ENCODE measurements around the gene OAS3.
A peak's percentile ranks its signal among the peaks of the same experiment; 100 is the strongest.

The OAS3 gene

DNA sequence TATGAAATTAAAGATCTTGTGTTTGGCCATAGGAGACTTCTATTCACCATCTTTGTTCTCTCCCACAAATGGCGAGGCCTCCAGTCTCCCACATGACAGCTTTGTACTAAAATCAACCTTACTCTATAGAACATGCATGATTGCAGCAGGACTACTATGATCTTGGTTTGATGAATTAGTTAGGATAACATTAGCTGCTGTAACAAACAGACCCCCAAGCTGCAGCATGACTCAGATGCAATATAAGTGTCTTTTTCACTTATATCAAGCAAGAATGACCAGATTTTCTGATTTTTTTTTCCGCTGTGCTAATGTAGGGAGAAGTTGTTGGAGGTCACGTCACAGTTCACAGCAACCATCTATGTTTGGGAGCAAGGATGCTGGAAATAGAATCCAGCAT, 10.8 kb upstream of the OAS3 start:
- no peak overlapping the region for H3K27ac ChIP-seq
- TF ChIP-seq, protein P1, sequence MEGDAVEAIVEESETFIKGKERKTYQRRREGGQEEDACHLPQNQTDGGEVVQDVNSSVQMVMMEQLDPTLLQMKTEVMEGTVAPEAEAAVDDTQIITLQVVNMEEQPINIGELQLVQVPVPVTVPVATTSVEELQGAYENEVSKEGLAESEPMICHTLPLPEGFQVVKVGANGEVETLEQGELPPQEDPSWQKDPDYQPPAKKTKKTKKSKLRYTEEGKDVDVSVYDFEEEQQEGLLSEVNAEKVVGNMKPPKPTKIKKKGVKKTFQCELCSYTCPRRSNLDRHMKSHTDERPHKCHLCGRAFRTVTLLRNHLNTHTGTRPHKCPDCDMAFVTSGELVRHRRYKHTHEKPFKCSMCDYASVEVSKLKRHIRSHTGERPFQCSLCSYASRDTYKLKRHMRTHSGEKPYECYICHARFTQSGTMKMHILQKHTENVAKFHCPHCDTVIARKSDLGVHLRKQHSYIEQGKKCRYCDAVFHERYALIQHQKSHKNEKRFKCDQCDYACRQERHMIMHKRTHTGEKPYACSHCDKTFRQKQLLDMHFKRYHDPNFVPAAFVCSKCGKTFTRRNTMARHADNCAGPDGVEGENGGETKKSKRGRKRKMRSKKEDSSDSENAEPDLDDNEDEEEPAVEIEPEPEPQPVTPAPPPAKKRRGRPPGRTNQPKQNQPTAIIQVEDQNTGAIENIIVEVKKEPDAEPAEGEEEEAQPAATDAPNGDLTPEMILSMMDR (IDR thresholded peaks at IDR 0.05), result no peak
- TF ChIP-seq ZFX (IDR thresholded peaks at IDR 0.05; ENCODE audit: borderline replicate concordance), result no peak

DNA sequence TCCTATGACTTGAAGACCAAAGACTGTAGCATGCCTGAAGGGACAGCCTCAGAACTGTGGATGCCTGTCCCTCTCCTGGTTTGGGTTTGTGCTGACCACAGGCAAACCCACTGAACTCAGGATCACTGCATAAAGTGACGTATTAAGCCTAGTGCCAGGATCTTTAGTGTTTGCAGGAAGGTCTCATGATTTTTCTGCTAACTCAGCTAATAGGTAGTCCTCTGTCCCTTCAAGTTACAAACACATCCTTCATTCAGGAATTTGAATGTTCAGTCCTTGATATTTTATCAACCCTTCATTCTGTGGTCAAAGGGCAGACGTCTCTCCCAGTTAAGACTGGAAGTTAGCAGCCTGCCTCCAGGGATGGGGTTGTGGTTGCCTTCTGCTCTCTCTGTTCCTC, 10.3 kb upstream of the OAS3 start:
- no peak overlapping the region for H3K27ac ChIP-seq
- TF ChIP-seq ZFX (IDR thresholded peaks at IDR 0.05; ENCODE audit: borderline replicate concordance), result no peak
- TF ChIP-seq, protein P1 (IDR thresholded peaks at IDR 0.05), result no peak

DNA sequence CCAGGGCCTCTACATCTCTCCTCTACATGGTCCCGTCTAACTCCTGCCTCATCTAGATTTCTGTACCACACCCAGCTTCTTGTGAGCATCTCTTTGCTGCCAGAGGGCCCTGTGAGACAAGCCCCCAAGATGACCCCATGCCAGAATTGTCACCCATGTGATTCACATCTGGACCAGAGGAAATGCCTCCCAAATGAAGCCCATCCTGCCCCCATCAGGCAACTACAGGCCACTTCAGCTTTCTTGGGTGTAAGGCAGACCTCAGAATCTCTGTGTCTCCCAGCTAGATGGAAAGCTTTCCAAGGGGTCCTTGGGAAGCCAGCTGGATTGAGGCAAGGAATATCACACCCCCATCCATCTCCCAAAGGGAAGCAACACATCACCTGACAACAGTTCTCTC, 9.3 kb upstream of the OAS3 start:
- TF ChIP-seq, protein P1 (IDR thresholded peaks at IDR 0.05), result peak; percentile 14; the same call in 1 of the 2 replicates
- TF ChIP-seq ZFX (IDR thresholded peaks at IDR 0.05; ENCODE audit: borderline replicate concordance), result no peak

DNA sequence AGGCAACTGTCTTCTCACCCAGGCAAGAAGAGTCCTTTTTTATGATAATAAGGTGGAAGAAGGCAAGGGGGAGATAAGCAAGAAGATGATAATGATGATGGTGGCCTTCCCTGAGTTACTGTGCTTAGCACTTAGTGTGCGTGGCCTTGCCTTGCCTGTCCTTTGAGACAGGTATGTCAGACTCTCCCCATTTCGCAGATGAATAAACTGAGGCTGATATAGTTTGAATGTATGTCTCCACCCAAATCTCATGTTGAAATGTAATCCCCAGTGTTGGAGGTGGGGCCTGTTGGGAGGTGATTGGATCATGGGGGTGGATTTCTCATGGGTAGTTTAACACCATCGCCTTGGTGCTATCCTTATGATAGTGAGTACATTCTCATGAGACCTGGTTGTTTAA, 8.6 kb upstream of the OAS3 start:
- no peak overlapping the region for H3K27ac ChIP-seq
- TF ChIP-seq, protein P1 (IDR thresholded peaks at IDR 0.05), result no peak
- TF ChIP-seq ZFX (IDR thresholded peaks at IDR 0.05; ENCODE audit: borderline replicate concordance), result no peak

More for the DNA sequence above, 9.3 kb upstream of the OAS3 start:
- H3K27ac ChIP-seq, result no peak overlapping the region

DNA sequence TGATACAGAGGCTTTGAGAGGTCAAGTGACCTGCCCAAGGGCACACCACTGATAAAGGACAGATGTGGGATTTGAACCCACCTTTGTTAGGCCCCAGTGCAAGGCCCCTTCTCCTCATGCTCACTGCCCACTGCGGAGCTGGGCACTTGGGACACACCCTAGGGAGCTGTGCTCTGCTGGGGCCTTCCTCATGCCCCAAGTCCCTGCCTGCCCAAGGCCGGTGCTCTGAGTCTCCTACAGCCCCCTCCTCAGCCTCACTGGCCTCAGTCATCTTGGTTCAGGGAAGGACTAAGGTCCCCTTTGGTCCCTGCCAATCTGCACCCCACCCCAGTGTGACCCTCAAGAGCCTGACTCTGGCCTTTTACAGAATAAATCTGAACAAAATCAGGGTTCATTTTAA, 7.9 kb upstream of the OAS3 start:
- H3K27ac ChIP-seq, result no peak overlapping the region
- no peak for TF ChIP-seq ZFX (IDR thresholded peaks at IDR 0.05; ENCODE audit: borderline replicate concordance)
- TF ChIP-seq, protein P1 (IDR thresholded peaks at IDR 0.05), result no peak

DNA sequence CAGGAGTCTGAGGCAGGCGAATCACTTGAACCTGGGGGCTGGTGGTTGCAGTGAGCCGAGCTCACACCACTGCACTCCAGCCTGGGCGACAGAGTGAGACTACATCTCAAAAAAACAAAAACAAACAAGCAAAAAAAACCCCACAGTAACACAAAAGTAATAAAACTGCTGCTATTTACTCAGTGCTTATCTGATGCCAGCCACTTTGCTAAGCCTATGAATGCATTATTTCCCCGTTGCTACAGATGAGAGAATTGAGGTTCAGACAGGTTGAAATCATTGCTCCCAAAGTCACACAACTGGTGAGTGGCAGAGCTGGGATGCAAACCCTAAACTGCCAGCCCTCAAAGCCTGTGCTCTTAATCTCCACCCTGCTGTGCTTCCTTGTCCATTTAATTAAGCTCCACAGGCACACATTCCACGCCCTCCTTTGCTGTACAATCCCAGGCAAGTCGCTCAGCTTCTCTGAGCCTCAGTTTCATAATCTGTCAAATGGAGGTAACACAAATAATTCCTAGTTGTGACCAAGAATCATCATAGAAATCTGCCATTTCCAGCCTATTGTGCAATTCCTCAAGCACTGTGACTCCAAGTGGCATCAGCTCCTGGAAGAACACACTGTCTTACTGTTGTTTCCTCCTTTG, 5.7 kb upstream of the OAS3 start:
- no peak overlapping the region for H3K27ac ChIP-seq
- TF ChIP-seq, protein P1 (IDR thresholded peaks at IDR 0.05), result no peak
- no peak for TF ChIP-seq ZFX (IDR thresholded peaks at IDR 0.05; ENCODE audit: borderline replicate concordance)

DNA sequence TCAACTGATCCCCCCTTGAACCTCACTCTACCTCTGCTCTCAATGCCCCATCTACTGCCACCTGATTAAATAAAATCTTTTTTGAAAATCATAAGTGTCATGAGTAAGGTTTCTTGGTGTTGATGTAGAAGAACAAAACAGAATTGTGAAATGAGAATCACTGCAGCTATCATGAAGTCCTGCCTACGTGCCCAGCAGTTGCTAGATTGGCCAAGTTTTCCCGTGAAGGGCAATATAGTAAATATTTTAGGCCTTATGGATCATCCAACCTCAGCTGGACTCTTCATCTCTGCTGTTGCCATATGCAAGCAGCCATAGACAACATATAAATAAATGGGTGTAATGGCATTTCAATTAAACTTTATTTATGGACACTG, 5.2 kb upstream of the OAS3 start:
- TF ChIP-seq, protein P1 (IDR thresholded peaks at IDR 0.05), result no peak
- no peak for TF ChIP-seq ZFX (IDR thresholded peaks at IDR 0.05; ENCODE audit: borderline replicate concordance)
- no peak overlapping the region for H3K27ac ChIP-seq

All from 22Rv1 (cell line).